Jurkat, Clone E6-1 (cell line): ENCODE measurements around the gene TRPT1.
"Not testable (repeated sequence)": the region's sequence is repeated elsewhere in the genome, so short reads cannot be mapped to it uniquely, and the experiment has no call there.

Source experiments
- DNase-seq: peaks from one replicate; pipeline ENCODE4 v3.0.0-alpha.2; 2011; ENCODE audit warnings: low read depth, low spot score
- H3K4me3 ChIP-seq: 2 replicates; pipeline ENCODE4 v1.5.1; 2011; ENCODE audit warnings: mild to moderate bottlenecking, low read length, control low read depth, moderate library complexity

The TRPT1 gene

DNA sequence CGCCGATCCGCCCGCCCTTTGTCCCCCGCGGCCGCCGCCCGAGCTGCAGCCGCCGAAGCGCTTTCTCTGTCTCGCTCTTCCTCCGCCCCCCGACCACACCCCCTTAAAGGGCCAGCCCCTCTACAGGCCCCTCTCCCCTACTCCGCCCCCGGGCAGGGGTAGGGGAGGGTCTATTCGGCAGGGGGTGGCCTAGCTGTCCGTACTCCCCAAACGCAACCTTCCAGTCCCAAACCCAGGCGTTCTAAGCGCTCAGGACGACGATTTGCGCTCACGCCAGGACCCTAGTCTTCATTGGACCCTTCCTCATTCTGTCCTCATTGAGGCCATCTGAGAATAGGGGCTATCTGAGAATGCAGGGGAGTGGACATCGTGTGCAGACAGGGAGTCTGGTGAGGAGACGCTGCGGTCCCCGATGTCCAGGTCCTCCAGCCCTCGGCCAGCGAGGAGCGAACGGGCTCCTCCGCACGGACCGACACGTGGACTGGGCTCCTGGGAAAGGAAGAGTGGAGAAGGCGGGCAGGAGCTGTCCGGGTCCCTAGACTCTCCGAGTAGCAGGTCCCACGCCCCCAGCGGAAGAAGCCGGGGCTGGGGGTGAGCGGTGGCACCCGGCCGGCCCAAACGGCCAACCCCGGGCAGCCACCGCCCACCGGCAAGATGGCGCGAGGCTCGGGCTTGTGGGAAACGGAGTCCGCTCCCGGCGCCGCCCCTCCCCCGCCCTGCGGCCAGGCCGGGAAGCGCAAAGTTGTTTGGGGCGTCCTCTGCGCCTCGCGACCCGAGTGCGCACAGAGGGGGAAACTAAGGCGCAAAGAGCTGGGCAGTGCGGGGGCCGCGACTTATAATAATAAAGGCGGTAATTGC is 21.1 kb upstream of the TRPT1 start, which contains the start of gene PPP1R14B:
Gene PPP1R14B (minus strand): TSS at position 73 of the 858 bp plus-strand sequence. CDS start 270 bp downstream, outside the sequence.
- DNase-seq: peak; percentile 69
- H3K4me3 ChIP-seq: peak within 1 kb of the TSS; percentile 80

DNA sequence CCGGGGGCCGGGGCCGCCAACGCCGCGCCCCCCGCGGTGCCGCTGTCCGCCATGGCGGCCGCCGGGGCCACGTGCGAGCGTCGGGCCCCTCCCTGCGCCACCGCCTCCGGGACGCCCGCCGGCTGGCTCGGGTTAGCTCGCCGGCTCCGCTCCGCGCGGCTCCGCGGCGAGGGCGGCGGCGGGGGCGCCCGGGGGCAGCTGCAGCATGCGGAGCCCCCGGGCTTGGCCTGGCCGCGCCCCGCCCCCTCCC is 20.6 kb upstream of the TRPT1 start:
- H3K4me3 ChIP-seq: peak overlapping the region; percentile 80; the same call in 1 of the 2 replicates
- not testable (repeated sequence) for DNase-seq

- H3K4me3 ChIP-seq: peak overlapping the region; percentile 80
- DNase-seq: no peak
These were observed 20.0 kb upstream of the TRPT1 start for GRCh38 chr11:64245797-64246620.

DNA sequence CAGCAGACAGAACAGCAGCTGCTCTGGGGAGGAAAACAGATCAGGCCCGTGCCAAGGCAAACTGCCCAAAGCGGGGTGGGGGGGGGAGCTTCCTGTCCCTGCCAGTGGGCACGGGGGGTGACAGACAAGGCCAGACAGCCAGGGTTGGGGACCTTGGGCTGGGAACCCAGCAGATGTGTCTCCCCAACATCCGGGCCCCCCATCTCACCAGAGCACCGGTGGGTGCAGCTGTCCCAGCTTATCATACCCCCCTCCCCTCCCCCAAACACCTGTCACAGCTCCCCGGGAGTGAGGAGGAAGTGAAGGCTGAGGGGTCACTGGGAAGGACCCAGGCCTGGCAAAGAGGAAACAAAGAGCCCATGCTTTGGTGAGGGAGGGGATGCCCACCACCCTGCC is 19.4 kb upstream of the TRPT1 start:
- H3K4me3 ChIP-seq: peak overlapping the region; percentile 80
- peak; percentile 62 for DNase-seq

- peak; percentile 46 for DNase-seq
These were observed 19.0 kb upstream of the TRPT1 start for GRCh38 chr11:64244966-64245365.

DNA sequence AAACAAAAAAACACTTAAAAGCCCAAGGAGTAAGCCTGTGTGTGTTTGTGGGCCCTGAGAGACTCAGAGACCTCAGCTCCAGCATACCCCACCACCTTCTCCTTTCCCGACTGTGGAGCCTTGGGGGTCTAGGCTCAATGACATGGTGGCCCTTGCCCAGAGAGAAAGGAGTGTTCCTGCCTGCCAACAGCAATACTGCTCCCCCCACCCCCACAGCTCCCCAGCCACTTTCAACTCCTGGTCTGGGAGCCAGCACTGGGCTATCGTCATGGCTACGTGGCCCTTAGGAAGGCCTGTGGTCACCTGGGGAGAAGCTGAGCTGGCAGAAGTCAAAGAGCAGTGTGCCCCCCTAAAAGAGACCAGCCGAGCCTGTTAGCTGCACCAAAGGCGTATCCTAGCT is 18.1 kb upstream of the TRPT1 start:
- no peak overlapping the region for H3K4me3 ChIP-seq
- no peak for DNase-seq

More at GRCh38 chr11:64244966-64245365, 19.0 kb upstream of the TRPT1 start:
- H3K4me3 ChIP-seq: peak overlapping the region; percentile 80

- H3K4me3 ChIP-seq: no peak overlapping the region
- no peak for DNase-seq
These were observed 17.4 kb upstream of the TRPT1 start for GRCh38 chr11:64243236-64243854.

- peak overlapping the region; percentile 66 for H3K4me3 ChIP-seq
These were observed 15.7 kb upstream of the TRPT1 start for GRCh38 chr11:64241491-64242374.

DNA sequence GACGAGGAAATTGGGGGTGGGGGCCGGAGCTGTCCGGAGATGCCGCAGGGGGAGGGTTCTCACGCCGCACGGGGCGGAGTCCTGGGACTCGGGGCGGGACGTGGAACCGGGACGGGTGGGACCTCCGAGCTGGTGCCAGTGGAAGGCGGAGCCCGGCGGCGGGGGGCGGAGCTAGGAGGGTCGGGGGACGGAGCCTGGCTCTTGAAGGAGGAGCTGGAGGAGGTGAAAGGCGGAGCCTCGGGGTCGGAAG is 15.2 kb upstream of the TRPT1 start:
- peak; percentile 97 for DNase-seq
- peak overlapping the region; percentile 66 for H3K4me3 ChIP-seq

More at GRCh38 chr11:64241491-64242374, 15.7 kb upstream of the TRPT1 start:
- no peak for DNase-seq

GRCh38 chr11:64240435-64241240 is 14.7 kb upstream of the TRPT1 start, which contains the start of gene FKBP2:
Gene FKBP2, plus strand, starts transcription at chr11:64241095. Its CDS starts 1,293 bp downstream, at chr11:64242388.
- H3K4me3 ChIP-seq: peak within 1 kb of the TSS; percentile 66
- peak; percentile 92 for DNase-seq

DNA sequence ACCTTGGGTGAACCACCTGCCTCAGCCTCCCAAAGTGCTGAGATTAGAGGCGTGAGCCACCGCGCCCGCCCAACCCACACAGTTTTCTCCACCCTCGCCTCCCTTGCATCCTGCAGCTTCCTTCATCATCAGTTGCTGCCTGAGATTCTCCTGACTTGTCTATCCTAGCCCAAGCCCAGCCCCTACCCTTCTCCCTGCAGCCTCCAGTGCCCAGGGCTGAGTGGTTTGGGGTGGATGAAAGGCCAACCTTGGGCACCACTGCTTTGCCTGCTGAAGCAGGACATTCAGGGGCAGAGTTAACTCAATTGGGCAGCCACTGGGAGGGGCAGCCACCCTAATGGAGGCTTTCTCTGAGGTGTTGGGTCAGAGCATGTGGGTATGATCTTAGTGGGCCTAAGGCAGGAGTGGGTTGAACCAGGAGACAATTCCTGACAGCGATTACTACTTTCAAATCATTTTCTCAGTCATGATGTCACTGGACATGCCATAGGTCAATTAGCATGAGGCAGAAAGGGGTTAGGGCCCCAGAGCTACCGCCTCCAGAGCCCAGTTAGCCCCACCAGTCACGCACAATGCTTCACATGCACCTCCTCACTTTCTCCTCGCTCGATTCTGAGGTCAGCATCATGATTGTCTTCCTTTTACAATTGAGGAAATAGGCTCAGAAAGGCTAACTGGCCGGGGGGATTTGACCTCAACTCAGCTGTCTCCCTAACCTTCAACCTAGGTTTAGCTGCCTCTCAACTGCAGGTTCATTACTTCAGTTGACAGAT is 13.9 kb upstream of the TRPT1 start:
- peak overlapping the region; percentile 66 for H3K4me3 ChIP-seq
- DNase-seq: no peak

- no peak for DNase-seq
- no peak overlapping the region for H3K4me3 ChIP-seq
These were observed 13.0 kb upstream of the TRPT1 start for GRCh38 chr11:64238999-64239398.

DNA sequence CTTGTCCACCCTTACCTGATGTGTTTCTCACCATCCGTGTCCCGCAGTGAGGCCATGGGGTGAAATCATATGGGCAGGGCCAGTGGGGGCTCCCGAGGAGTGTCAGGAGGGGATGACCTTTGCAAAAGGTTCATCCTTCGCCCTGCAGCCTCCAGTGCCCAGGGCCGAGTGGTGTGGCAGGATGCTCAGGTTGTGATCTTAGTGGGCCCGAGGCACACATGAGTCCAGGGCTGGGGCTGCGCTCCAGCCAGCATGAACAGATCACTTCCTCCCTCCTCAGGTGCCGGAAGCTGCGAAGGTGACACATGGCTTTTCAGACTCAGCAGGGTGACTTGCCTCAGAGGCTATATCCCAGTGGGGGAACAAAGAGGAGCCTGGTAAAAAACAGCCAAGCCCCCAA is 12.1 kb upstream of the TRPT1 start:
- H3K4me3 ChIP-seq: no peak overlapping the region
- DNase-seq: no peak

DNA sequence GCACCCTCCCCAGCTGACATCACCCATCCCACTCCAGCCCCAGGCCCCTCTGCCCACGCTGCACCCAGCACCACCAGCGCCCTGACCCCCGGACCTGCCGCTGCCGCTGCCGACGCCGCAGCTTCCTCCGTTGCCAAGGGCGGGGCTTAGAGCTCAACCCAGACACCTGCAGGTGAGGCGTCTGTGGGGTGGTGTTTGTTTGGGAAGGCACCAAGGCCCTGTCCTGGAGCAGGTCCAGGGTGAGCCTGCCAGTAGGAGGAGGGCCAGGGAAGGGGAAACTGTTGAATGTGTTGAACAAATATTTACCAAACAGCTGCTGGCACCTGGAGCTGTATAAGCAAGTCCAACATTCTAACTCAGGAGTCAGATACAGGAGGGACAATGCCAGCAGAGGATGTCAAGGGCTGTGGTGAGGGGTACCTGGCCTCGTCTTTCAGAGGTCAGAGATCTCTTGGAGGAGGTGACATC is 11.5 kb upstream of the TRPT1 start:
- no peak for DNase-seq
- H3K4me3 ChIP-seq: no peak overlapping the region

DNA sequence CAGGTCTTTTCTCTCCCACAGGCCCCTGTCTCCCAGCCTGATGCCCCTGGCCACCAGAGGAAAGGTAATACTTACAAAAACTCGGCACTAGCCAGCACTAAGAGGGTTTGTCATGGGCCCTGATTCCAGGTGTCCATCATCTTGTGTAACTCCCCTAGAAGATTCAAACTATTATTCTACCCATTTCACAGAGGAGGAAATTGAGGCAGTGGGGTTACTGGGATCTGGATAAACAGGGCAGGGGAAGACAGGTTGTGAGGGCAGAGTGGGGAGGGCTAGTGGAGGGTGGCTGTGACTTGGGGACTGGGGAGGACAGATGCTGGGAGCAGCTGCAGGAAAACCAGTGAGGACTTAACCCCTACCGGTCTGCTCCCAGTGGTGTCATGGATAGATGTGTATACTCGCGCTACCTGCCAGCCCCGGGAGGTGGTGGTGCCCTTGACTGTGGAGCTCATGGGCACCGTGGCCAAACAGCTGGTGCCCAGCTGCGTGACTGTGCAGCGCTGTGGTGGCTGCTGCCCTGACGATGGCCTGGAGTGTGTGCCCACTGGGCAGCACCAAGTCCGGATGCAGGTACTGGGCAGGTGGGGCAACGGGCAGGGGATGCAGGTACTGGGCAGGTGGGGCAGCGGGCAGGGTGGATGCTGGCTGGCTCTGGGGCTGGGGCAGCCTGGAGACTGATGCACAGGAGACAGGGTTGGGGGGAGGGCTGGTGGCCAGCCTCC is 9.6 kb upstream of the TRPT1 start:
- peak overlapping the region; percentile 60 for H3K4me3 ChIP-seq
- DNase-seq: no peak

GRCh38 chr11:64234647-64235379 is 8.8 kb upstream of the TRPT1 start:
- no peak for DNase-seq
- peak overlapping the region; percentile 60 for H3K4me3 ChIP-seq
